Measurements from ENCODE around the gene CNTNAP2.

DNA sequence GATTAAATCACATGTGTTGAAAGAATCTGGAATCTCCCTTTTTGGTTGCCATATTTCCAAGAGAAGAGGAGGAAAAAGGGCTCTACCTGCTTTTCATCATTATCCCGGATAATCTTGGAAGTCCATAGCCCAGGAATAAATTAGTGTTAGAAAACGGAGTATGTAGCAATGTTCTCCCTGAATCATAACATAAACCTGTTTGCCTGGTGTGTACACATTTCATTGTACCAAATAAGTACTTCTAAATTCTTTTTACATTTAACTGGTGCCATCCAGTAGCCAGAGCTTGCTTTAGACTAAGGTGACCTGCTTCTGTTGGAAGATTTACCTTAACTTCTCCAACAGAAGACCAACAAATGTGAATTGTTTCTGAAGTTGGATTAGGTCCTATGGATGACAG, 2291.7 kb downstream of the CNTNAP2 start:
- TF ChIP-seq YY1 (IDR thresholded peaks at IDR 0.05; ENCODE audit: insufficient read depth, insufficient read length) (no peak), SUZ12 (IDR thresholded peaks at IDR 0.05; ENCODE audit: extremely low read depth, insufficient read depth, insufficient read length) (no peak), ZNF274 (IDR thresholded peaks at IDR 0.05; ENCODE audit: low read depth, low read length) (no peak)
